GM12878 (cell line): Measurements from ENCODE around the gene NOL4L. TPM values are rescaled to one million over a fixed set of nuclear protein-coding genes. Genes with fewer than 3 reads are reported as not detected.

Source experiments
- ATAC-seq: fragments of 200-7000 bp; cut with Tn5 transposase; 3 replicates; pipeline ENCODE4 v1.9.1; 2020; ENCODE audit warnings: mild to moderate bottlenecking, moderate library complexity
- BruUV-seq: library from RNA; stranded (reverse); fragments of 400-500 nt; replicated peaks from 2 replicates; lab custom pipeline; 2021; lab: Mats Ljungman, UMichigan
- CTCF ChIA-PET: fragments of 300-600 bp; sonication (Branson Sonifier 250); formaldehyde crosslinking; extraction: SDS; loops from one replicate; lab custom pipeline; 2021; ENCODE audit warnings: inconsistent platforms; lab: Yijun Ruan, JAX
- POLR2A ChIA-PET: fragments of 350-600 bp; formaldehyde crosslinking; extraction: SDS; loops from one replicate; lab custom pipeline; 2021; ENCODE audit warnings: inconsistent platforms; lab: Charles Lee
- RAD21 ChIA-PET: fragments of 300-600 bp; sonication (Branson Sonifier 250); formaldehyde crosslinking; loops from one replicate; lab custom pipeline; 2023; ENCODE audit warnings: antibody characterized with exemption; ENCODE audit not compliant: unreplicated experiment; lab: Charles Lee
- SMC1A ChIA-PET: fragments of 300-600 bp; sonication (Branson Sonifier 250); formaldehyde crosslinking; loops from one replicate; lab custom pipeline; 2023; ENCODE audit not compliant: unreplicated experiment, uncharacterized antibody; lab: Charles Lee
- DNase-seq: peaks from one replicate; pipeline ENCODE4 v3.0.0-alpha.2; 2011; ENCODE audit warnings: low read depth, low spot score
- FAIRE-seq: peaks from 3 replicates; lab custom pipeline; 2011; peaks lifted over from hg19 to GRCh38; lab: Jason Lieb, UNC
- H2AFZ ChIP-seq: 2 replicates; pipeline ENCODE4 v1.6.0; 2011; ENCODE audit warnings: low read depth, low read length, control low read depth; ENCODE audit not compliant: control insufficient read depth
- H3K27ac ChIP-seq: 2 replicates; pipeline ENCODE4 v1.5.1; 2011; ENCODE audit warnings: control low read depth; ENCODE audit not compliant: control insufficient read depth, insufficient read depth
- H3K27me3 ChIP-seq, 2 experiments: replicated peaks in 1 of 2; 2 replicates each; pipeline versions ENCODE4 v1.6.0 to v1.6.1; 2011; ENCODE audit warnings: low read length in 1 of 2; ENCODE audit not compliant: control insufficient read depth in 2 of 2, insufficient read depth in 2 of 2
- H3K36me3 ChIP-seq, 2 experiments: 2 replicates each; pipeline ENCODE4 v1.5.1; 2011; ENCODE audit warnings: low read length in 1 of 2; ENCODE audit not compliant: control insufficient read depth in 2 of 2, insufficient read depth in 2 of 2
- H3K4me1 ChIP-seq: 2 replicates; pipeline ENCODE4 v1.6.1; 2011; ENCODE audit warnings: mild to moderate bottlenecking, low read length, moderate library complexity, mixed read lengths; ENCODE audit not compliant: control insufficient read depth, insufficient read depth
- H3K4me2 ChIP-seq: 2 replicates; pipeline ENCODE4 v1.6.0; 2011; ENCODE audit warnings: control low read depth; ENCODE audit not compliant: control insufficient read depth, insufficient read depth
- H3K4me3 ChIP-seq: fragments of 200-600 bp; sonication (generic); 2 replicates; pipeline ENCODE4 v1.5.1; 2016
- H3K79me2 ChIP-seq: 2 replicates; pipeline ENCODE4 v1.6.0; 2011; ENCODE audit warnings: low read length; ENCODE audit not compliant: control insufficient read depth, insufficient read depth
- H3K9ac ChIP-seq: 2 replicates; pipeline ENCODE4 v1.8.0; 2011; ENCODE audit warnings: low read length, control low read depth, mixed read lengths; ENCODE audit not compliant: control insufficient read depth, insufficient read depth
- H3K9me3 ChIP-seq: replicated peaks from 3 replicates; pipeline ENCODE4 v1.5.1; 2011; ENCODE audit warnings: mild to moderate bottlenecking, low read length; ENCODE audit not compliant: control insufficient read depth, insufficient read depth
- H4K20me1 ChIP-seq: 2 replicates; pipeline ENCODE4 v1.6.0; 2011; ENCODE audit not compliant: control insufficient read depth, insufficient read depth
- BRCA1 ChIP-seq: IDR thresholded peaks from 2 replicates; pipeline ENCODE4 v1.6.1; 2011; ENCODE audit warnings: low read depth, low read length, improper control_type of control experiment
- CBFB ChIP-seq: IDR thresholded peaks from 2 replicates; pipeline ENCODE4 v1.6.1; 2016; ENCODE audit warnings: antibody characterized with exemption, low read depth
- WGBS: methylation state at CpG from one replicate; pipeline ENCODE4 v1.1.6; 2016; ENCODE audit warnings: low lambda C conversion rate; ENCODE audit not compliant: insufficient replicate concordance, insufficient coverage; ENCODE audit errors: missing lambda C conversion rate; 5-methylcytosine and 5-hydroxymethylcytosine counted together
- in situ Hi-C: fragments of 300-500 bp; cut with MboI; formaldehyde crosslinking; loops from 9 replicates; pipeline ENCODE4 v1.14.3; 2018; ENCODE audit warnings: mixed read lengths
- intact Hi-C: fragments of 100-400 bp; cut with micrococcal nuclease; formaldehyde crosslinking; loops from one replicate; pipeline ENCODE4 v1.14.2; 2022; ENCODE audit not compliant: unreplicated experiment
- polyA plus RNA-seq, 11 experiments: library from polyadenylated mRNA; depleted of rRNA in 4 of 11; unstranded in 6 of 11; stranded (reverse) in 5 of 11; fragments of >200 nt; fragmentation: Nextera tagmentation in 4 of 11; fragmentation: Illumina TruSeq in 1 of 11; extraction: Ambion mirVana in 4 of 11; extraction: Trizol in 1 of 11; gene quantifications; 1 replicate in 1 of 11; 2 replicates in 10 of 11; pipeline versions ENCODE4 v1.2.1 to v1.2.3, GENCODE V29; 2011 to 2016; ENCODE audit warnings: inconsistent platforms in 2 of 11, missing spikeins in 2 of 11, low read depth in 1 of 11
- total RNA-seq, 4 experiments: library from RNA; depleted of rRNA in 3 of 4; stranded (reverse); fragments of >200 nt in 3 of 4; fragmentation: Illumina TruSeq in 1 of 4; extraction: Trizol in 1 of 4; gene quantifications; 2 replicates each; pipeline versions ENCODE4 v1.2.1 to v1.2.3, GENCODE V29; 2013 to 2021
- TF ChIP-seq, protein P1 (sequence below), 3 experiments: IDR thresholded peaks in 2 of 3; conservative IDR thresholded peaks in 1 of 3; 2 replicates each; pipeline ENCODE4 v1.5.1; 2011; ENCODE audit warnings: low read depth in 3 of 3, low read length in 3 of 3, mild to moderate bottlenecking in 3 of 3, control low read depth in 2 of 3, moderate library complexity in 2 of 3, inconsistent platforms in 1 of 3, mixed read lengths in 1 of 3; ENCODE audit not compliant: control insufficient read depth in 2 of 3, insufficient read depth in 1 of 3; ENCODE audit errors: extremely low read depth in 1 of 3

The NOL4L gene
- total and polyA plus RNA-seq, 10 of the 15 experiments (the other 5 are each of a cell fraction or from before 2014, with no cell fraction given), result 2.3 to 24.0 (median 8.0) TPM

DNA sequence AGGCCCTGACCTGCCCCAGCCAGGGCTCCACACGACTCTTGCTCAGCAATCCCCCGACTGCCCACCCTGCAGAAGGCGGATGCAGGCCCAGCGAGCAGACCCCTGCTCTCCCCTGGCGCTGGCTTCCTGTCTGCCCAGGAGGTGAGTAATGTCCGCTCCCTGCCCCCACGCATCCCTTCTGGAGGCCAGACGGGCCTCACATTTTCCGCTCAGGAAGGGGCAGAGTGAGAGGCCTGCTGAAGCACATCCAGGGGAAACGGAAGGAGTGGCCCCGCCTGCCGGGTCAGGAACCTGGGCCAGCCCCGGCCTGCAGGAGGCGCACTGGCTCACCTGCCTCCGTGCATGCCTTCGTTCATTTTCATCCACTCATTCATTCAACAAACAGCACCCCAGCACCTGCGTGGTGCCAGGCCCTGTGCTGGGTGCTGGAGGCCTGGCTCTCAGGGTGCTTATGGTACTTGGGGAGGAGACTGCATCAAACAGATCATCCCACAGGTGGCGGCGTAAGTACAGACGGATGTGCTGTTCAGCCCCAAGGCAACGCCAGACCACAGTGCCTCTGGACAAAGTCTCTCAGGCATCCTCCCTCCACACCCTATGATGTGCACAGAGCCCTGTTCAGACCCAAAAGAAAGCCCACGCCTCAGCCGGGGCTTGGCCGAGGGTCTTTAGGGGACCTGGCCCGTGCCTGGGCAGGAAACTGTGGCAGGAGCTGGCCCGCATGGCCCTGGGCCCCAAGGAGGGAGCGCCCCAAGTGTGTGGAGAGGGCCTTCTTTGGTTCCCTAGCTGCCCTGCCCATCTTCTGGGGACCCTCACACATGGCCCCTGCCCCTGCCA lies 114.9 kb downstream of the NOL4L start (continued):
- TF ChIP-seq, protein P1, sequence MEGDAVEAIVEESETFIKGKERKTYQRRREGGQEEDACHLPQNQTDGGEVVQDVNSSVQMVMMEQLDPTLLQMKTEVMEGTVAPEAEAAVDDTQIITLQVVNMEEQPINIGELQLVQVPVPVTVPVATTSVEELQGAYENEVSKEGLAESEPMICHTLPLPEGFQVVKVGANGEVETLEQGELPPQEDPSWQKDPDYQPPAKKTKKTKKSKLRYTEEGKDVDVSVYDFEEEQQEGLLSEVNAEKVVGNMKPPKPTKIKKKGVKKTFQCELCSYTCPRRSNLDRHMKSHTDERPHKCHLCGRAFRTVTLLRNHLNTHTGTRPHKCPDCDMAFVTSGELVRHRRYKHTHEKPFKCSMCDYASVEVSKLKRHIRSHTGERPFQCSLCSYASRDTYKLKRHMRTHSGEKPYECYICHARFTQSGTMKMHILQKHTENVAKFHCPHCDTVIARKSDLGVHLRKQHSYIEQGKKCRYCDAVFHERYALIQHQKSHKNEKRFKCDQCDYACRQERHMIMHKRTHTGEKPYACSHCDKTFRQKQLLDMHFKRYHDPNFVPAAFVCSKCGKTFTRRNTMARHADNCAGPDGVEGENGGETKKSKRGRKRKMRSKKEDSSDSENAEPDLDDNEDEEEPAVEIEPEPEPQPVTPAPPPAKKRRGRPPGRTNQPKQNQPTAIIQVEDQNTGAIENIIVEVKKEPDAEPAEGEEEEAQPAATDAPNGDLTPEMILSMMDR (IDR thresholded peaks at IDR 0.05 in 2 of 3, conservative IDR thresholded peaks at IDR 0.05 in 1 of 3; ENCODE audit: control insufficient read depth in 2 of 3, extremely low read depth in 1 of 3, insufficient read depth in 1 of 3, low read depth in 3 of 3, low read length in 3 of 3), result peak in 2 of 3 experiments; percentile 23 to 54; a peak in 4 of 6 replicates
- no peak for TF ChIP-seq BRCA1

DNA sequence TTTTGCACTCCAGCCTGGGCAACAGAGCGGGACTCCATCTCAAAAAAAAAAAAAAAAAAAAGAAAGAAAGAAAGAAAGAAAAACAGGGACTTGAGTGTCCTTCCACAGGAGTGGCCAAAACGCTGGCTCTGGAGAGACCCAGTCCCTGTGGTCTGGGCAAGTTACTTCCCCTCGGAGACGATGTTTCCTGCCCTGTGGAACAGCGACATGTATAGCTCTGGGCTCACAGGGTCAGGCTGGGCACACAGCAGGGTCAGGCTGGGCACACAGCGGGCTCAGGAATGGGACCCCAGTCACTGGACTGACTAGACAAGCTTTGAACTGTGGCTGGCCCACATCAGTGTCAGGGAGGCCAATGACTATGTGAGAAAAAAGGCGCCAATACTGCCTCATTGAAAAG lies 116.3 kb downstream of the NOL4L start:
- ATAC-seq (no peak), DNase-seq (no peak), FAIRE-seq (no peak)
- ChIA-PET SMC1A (interaction anchor here (0.7 kb wide), 1 partner anchor 40 kb away, joined by 3 read pairs; no protein-coding TSS in a partner anchor), CTCF (no interaction called here), POLR2A (interaction anchor here (0.6 kb wide), 1 partner anchor 7 kb away, joined by 3 read pairs; no protein-coding TSS in a partner anchor), RAD21 (no interaction called here)
- Histone ChIP-seq H3K27me3 (no peaks in the 10 kb centered on the region), H2AFZ (no peak overlapping the region), H3K27ac (no peak overlapping the region), H4K20me1 (no peaks in the 10 kb centered on the region), H3K4me3 (no peak overlapping the region), H3K79me2 (no peaks in the 10 kb centered on the region), H3K4me1 (no peaks in the 10 kb centered on the region), H3K9me3 (no peaks in the 10 kb centered on the region), H3K9ac (no peak overlapping the region), H3K4me2 (no peak overlapping the region), H3K36me3 (no peaks in the 10 kb centered on the region; a peak in 1 of 4 replicates)
- WGBS, result 69% methylated on average over 7 of the region's 7 CpGs
- in situ Hi-C loops (no loop called here), intact Hi-C loops (no loop called here)
- TF ChIP-seq CBFB, result no peak
- no TSS peak for BruUV-seq
